ENCODE results near the gene ADCY1.

The ADCY1 gene

DNA sequence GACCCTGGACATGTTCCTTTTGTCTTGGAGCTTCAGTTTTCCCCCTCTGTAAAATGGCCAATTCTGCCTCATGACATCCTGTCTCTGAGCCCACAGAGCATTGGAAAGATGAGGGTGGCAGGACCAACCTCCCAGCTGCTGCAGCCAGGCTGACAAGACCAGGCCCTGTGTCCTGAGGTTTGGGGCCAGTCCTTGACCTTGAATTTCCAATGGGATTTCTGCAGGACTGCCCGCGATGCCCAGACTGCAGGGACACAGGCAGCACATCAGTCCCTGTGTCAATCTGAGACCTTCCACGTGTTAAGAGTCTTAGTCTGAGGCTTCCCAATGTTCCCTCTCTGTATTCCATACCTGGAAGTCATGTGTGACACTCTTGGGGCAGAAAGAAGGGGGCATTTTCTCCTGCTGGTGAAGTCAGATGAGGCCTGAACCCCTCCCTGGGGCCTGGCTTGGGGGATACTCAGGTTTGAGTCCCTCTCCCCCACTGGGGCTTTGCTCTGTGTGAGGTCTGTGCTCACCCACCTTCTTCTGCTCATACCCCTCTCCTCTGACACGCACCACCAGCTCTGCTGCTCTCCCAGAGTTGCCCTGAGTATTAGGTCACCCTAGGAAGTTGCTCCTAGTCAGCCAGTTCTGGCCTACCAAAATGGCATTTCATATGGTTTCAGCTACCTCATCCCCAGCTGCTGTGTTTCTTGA is 79.2 kb downstream of the ADCY1 start:
- DNase-seq = no peak

GRCh38 chr7:45654341-45654740 is 80.2 kb downstream of the ADCY1 start:
- no peak for DNase-seq

- no peak for DNase-seq
These were observed 81.4 kb downstream of the ADCY1 start for GRCh38 chr7:45655539-45655938.

DNA sequence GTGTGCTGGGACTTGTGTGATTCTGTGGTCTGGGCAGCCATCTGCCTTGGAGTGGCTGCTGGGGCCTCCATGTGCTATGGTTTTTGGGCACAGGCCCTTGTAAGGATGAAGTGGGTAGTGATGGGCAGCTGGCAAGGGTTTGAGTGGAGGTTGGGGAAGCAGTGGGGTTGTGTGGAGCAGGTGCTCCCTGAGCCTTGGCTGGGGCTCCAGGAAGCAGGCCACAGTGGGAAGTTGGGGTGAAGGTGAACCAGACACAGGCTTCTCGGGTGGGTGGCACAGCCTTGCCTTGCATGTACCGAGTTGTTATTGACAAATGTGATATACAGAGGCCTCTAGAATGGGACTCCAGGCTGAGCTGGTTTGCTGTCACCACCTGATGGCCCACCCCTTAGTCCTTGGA is 82.3 kb downstream of the ADCY1 start:
- DNase-seq = no peak

DNA sequence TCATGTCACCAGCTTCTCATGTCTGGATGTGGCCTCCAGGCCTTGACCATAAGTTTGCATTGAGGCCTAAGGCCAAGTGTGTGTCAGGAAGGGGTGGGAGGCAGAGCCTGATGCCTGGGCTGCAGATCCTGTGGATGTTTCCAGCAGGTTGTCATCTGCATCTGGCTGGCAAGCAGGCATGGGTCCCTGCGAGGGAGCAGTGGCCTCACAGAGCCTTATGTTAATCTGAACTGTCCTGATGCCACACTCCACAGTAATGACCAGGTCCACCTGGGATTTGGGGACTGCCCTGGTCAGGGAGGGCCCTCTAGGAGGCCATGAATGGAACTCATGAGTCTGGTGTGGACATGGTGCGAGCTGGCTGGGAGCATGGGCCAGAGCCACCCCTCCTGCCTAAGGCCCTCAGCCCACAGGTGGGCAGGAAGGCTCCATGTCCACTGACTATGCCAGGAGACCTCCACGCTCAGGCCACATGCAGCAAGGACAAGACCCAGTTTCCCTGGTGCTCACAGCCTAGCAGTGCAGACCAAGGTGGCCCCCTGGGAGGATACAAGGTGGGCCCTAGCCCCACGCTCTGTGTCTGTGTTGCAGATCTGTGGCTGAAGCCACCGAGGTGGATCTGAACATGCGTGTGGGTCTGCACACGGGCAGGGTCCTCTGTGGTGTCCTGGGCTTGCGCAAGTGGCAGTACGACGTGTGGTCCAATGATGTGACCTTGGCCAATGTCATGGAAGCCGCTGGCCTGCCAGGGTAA is 83.1 kb downstream of the ADCY1 start:
- no peak for DNase-seq

- no peak for DNase-seq
These were observed 83.9 kb downstream of the ADCY1 start for GRCh38 chr7:45657890-45658715.

GRCh38 chr7:45658716-45659495 is 84.7 kb downstream of the ADCY1 start:
- no peak for DNase-seq

GRCh38 chr7:45659496-45660139 is 85.5 kb downstream of the ADCY1 start:
- DNase-seq = no peak

DNA sequence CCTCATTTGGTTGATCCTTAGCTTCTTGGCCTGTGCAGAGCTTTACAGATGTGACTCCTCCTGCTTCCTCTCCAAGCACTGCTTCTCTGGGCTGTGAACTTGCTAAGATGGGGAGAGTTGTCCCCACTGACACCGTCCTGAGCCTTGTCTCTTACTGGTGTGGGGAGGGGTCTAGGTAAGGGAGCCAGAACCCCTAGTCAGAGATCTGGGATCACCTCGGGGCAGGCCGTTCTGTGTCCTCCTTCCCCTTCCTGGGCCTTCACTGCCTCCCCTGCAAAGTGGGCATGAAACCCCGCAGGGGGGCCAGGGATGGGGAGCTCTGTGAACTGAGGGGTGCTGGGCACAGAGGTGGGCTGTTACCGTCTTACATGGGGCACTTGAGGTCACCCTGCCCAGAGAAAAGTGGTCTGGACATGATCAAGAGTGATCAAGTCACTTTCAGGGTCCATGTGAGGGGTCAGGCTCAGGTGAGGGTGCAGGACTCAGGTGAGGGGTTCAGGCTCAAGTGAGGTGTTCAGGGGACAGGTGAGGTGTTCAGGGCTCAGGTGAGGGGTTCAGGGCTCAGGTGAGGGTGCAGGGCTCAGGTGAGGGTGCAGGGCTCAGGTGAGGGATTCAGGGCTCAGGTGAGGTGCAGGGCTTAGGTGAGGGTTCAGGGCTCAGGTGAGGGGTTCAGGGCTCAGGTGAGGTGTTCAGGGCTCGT is 86.2 kb downstream of the ADCY1 start:
- DNase-seq = no peak

DNA sequence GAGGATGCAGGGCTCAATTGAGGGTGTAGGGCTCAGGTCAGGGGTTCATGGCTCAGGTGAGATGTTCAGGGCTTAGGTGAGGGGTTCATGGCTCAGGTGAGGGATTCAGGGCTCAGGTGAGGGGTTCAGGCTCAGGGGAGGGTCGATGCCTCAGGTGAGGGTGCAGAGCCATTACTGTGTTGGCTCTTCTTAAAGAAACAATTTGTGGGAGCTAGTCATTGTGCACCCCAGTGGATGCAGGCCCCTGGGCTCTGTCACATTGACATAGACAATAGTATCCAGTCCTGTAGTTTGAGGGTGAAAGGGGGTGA is 86.7 kb downstream of the ADCY1 start:
- DNase-seq = no peak

GRCh38 chr7:45661302-45661995 is 87.3 kb downstream of the ADCY1 start:
- DNase-seq = no peak

GRCh38 chr7:45662018-45662417 is 87.8 kb downstream of the ADCY1 start:
- no peak for DNase-seq

DNA sequence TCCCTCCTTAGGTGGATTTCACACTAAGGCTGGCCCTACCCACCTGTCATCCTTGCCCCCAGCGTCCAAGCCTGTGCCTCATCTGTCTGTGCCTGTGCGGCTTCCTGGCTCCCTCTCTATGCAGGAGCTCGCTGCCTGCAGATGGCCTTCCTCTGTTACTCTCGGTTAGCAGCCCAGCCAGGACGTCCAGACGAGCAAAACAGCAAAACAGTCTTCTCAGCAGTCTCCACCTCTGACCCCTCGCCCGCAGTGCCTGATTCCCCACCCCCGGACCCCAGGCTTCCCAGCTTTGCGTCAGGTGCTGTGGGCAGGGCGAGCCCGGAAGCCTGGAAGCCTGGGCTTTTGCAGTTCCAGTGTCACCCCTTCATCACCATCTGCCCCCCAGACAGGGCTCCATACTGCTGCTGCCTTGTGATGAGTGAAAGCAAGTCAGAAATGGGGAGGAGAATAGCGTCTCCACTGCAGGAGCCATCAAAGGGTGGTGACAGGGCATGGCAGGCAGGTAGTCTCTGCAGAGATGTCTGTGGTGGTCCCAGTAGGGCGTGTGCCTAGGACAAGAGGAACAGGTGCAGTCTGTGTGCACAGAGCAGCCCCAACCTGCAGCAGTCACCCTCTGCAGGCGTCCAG is 88.5 kb downstream of the ADCY1 start:
- no peak for DNase-seq

DNA sequence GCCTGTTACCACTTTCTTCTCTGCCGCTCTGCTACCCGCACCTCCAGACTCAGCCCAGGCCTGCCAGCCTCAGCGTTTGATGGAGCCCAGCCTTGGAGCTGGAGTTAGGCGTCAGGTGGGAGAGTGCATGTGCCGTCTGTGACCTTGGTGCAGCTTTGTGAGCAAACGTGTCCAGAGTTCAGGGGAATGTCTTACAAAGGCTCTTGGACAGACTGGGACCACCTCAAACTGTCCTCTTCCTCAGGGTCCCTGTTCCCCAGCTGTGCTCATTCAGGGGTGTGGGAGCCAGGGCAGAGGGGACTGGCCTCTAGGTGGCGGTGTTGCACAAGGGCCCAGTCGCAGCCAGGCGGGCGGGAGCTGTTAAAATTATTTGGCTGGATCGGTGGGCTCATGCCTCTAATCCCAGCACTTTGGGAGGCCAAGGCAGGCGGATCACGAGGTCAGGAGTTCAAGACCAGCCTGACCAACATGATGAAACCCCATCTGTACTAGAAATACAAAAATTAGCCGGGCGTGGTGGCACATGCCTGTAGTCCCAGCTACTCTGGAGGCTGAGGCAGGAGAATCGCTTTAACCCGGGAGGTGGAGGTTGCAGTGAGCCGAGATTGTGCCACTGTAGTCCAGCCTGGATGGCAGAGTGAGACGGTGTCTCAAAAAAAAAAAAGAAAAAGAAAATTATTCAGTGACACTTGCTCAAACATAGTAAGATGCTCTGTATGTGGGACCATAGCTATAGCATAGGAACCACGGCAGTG is 89.2 kb downstream of the ADCY1 start:
- peak; percentile 16 for DNase-seq

- DNase-seq = no peak
These were observed 89.9 kb downstream of the ADCY1 start for GRCh38 chr7:45663965-45664633.

- no peak for DNase-seq
These were observed 91.0 kb downstream of the ADCY1 start for GRCh38 chr7:45665172-45665571.

DNA sequence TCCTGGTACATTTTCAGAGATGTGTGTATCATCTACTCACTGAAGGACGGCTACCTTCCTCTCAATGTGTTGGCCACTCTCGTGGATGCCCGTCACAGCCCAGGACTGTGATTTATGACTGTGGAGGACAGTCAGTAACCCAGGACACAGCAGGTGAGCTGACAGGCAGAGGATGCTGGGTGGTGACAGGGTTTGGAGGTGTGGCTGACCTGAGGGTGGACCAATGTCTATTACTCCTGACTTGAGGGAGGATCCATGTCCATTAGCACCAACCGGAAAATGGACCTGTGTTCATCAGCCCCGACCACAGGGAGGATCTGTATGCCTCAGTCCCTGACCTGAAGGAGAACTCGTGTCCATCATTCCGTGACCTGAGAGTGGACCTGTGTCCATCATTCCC is 96.1 kb downstream of the ADCY1 start:
- DNase-seq = no peak

- DNase-seq = no peak
These were observed 96.5 kb downstream of the ADCY1 start for GRCh38 chr7:45670717-45671116.

GRCh38 chr7:45677311-45677900 is 103.2 kb downstream of the ADCY1 start:
- DNase-seq = no peak
